Measurements from ENCODE around the gene EIPR1. TPM values are rescaled to one million over a fixed set of nuclear protein-coding genes. Genes with fewer than 3 reads are reported as not detected.
A peak's percentile ranks its signal among the peaks of the same experiment; 100 is the strongest.

The EIPR1 gene
- polyA plus RNA-seq, 1 experiment, result 49.2 TPM

- Histone ChIP-seq H3K4me3 (ENCODE audit: low read depth, low read length) (no peak overlapping the region), H3K36me3 (ENCODE audit: control insufficient read depth, insufficient read depth, low read length) (no peaks in the 10 kb centered on the region), H3K27me3 (ENCODE audit: control insufficient read depth, insufficient read depth, low read length) (no peaks in the 10 kb centered on the region)
- no peak for DNase-seq (ENCODE audit: low read depth)
- CTCF ChIA-PET, result interaction anchor here (0.7 kb wide), 1 partner anchor 499 kb away, joined by 4 read pairs; no protein-coding TSS in a partner anchor
- POLR2A ChIA-PET, result no interaction called here
- TF ChIP-seq CTCF (IDR thresholded peaks at IDR 0.05; ENCODE audit: insufficient read depth, low read depth, low read length), result no peak
Measured at GRCh38 chr2:3307236-3307635, 70.4 kb downstream of the EIPR1 start.

- POLR2A ChIA-PET, result no interaction called here
- Histone ChIP-seq H3K4me3 (ENCODE audit: low read depth, low read length) (no peak overlapping the region), H3K27me3 (ENCODE audit: control insufficient read depth, insufficient read depth, low read length) (no peaks in the 10 kb centered on the region), H3K36me3 (ENCODE audit: control insufficient read depth, insufficient read depth, low read length) (no peaks in the 10 kb centered on the region)
- TF ChIP-seq CTCF (IDR thresholded peaks at IDR 0.05; ENCODE audit: insufficient read depth, low read depth, low read length), result no peak
- CTCF ChIA-PET, result no interaction called here
- DNase-seq (ENCODE audit: low read depth), result no peak
Measured at GRCh38 chr2:3305952-3306351, 71.7 kb downstream of the EIPR1 start.

- no peak for DNase-seq (ENCODE audit: low read depth)
- H3K27me3 ChIP-seq (ENCODE audit: control insufficient read depth, insufficient read depth, low read length), result no peaks in the 10 kb centered on the region
- ChIA-PET POLR2A (no interaction called here), CTCF (no interaction called here)
- no peak for TF ChIP-seq CTCF (IDR thresholded peaks at IDR 0.05; ENCODE audit: insufficient read depth, low read depth, low read length)
- H3K36me3 ChIP-seq (ENCODE audit: control insufficient read depth, insufficient read depth, low read length), result no peaks in the 10 kb centered on the region
- no peak overlapping the region for H3K4me3 ChIP-seq (ENCODE audit: low read depth, low read length)
Measured at GRCh38 chr2:3305431-3305830, 72.2 kb downstream of the EIPR1 start.

GRCh38 chr2:3303583-3304406 lies 73.8 kb downstream of the EIPR1 start:
- H3K36me3 ChIP-seq (ENCODE audit: control insufficient read depth, insufficient read depth, low read length), result no peaks in the 10 kb centered on the region
- no peak for DNase-seq (ENCODE audit: low read depth)
- ChIA-PET POLR2A (no interaction called here), CTCF (interaction anchor here (0.9 to 1.8 kb wide), 7 partner anchors 8 to 302 kb away, joined by 3 to 7 read pairs (median 4); no protein-coding TSS in a partner anchor)
- H3K27me3 ChIP-seq (ENCODE audit: control insufficient read depth, insufficient read depth, low read length), result no peaks in the 10 kb centered on the region
- no peak overlapping the region for H3K4me3 ChIP-seq (ENCODE audit: low read depth, low read length)
- TF ChIP-seq CTCF (IDR thresholded peaks at IDR 0.05; ENCODE audit: insufficient read depth, low read depth, low read length), result peak; percentile 99

GRCh38 chr2:3302751-3303582 lies 74.7 kb downstream of the EIPR1 start:
- no peak for DNase-seq (ENCODE audit: low read depth)
- ChIA-PET POLR2A (no interaction called here), CTCF (interaction anchor here (0.9 to 1.8 kb wide), 7 partner anchors 9 to 301 kb away, joined by 3 to 7 read pairs (median 4); no protein-coding TSS in a partner anchor)
- Histone ChIP-seq H3K4me3 (ENCODE audit: low read depth, low read length) (no peak overlapping the region), H3K27me3 (ENCODE audit: control insufficient read depth, insufficient read depth, low read length) (no peaks in the 10 kb centered on the region), H3K36me3 (ENCODE audit: control insufficient read depth, insufficient read depth, low read length) (no peaks in the 10 kb centered on the region)
- TF ChIP-seq CTCF (IDR thresholded peaks at IDR 0.05; ENCODE audit: insufficient read depth, low read depth, low read length), result no peak
